Psoas muscle (tissue), 8 donors: ENCODE data around the gene HARBI1. TPM values are rescaled to one million over a fixed set of nuclear protein-coding genes. Genes with fewer than 3 reads are reported as not detected.
A peak's percentile ranks its signal among the peaks of the same experiment; 100 is the strongest.

Experiments
- ATAC-seq, 4 donors: fragments of 200-7000 bp; cut with Tn5 transposase; one replicate each; pipeline ENCODE4 v1.9.1; 2020; ENCODE audit warnings: moderate library complexity in 3 of 4, mild to moderate bottlenecking in 2 of 4
- DNase-seq, 2 donors: peaks; one replicate each; pipeline ENCODE4 v3.0.0-alpha.2; 2020
- H3K27ac ChIP-seq: fragments of 200-600 bp; one replicate; pipeline ENCODE4 v1.8.0; 2022
- H3K27me3 ChIP-seq, 3 donors: fragments of 200-600 bp in 1 of 3; one replicate each; pipeline versions ENCODE4 v1.6.1 to v1.8.0; 2013 to 2022; ENCODE audit warnings: low read length in 2 of 3, mild to moderate bottlenecking in 2 of 3, moderate library complexity in 1 of 3; ENCODE audit not compliant: insufficient read depth in 3 of 3
- H3K36me3 ChIP-seq, 2 donors: fragments of 200-600 bp in 1 of 2; one replicate each; pipeline versions ENCODE4 v1.6.1 to v1.8.0; 2013 to 2022; ENCODE audit warnings: low read depth in 1 of 2, mild to moderate bottlenecking in 1 of 2, moderate library complexity in 1 of 2; ENCODE audit not compliant: insufficient read depth in 1 of 2
- H3K4me1 ChIP-seq: fragments of 200-600 bp; one replicate; pipeline ENCODE4 v1.8.0; 2022
- H3K4me3 ChIP-seq: fragments of 200-600 bp; one replicate; pipeline ENCODE4 v1.8.0; 2022; ENCODE audit warnings: mild to moderate bottlenecking
- H3K9me3 ChIP-seq: fragments of 200-600 bp; one replicate; pipeline ENCODE4 v1.8.0; 2022
- WGBS, 3 donors: extraction: QIAGEN DNeasy Blood & Tissue Kit; methylation state at CpG; one replicate each; pipeline versions ENCODE4 v1.1.6 to v1.1.7; 2013; 5-methylcytosine and 5-hydroxymethylcytosine counted together
- intact Hi-C, 2 donors: fragments of 100-400 bp; cut with DNase I; formaldehyde crosslinking; loops; one replicate each; pipeline versions ENCODE4 v1.11.0 to v1.14.2; 2022
- polyA plus RNA-seq, 3 donors: library from polyadenylated mRNA; stranded (reverse); fragments of 200-250 nt; gene quantifications; one replicate each; pipeline ENCODE4 v1.2.3, GENCODE V29; 2013
- total RNA-seq, 4 donors: library from RNA; stranded (reverse); fragmentation: NEBNext Ultra II Directional in 2 of 4; extraction: Animal tissue kit (Norgen Biotek cat#: 25700) in 2 of 4; gene quantifications; one replicate each; pipeline versions ENCODE4 v1.2.1 to v1.2.4, GENCODE V29; 2021 to 2023
- TF ChIP-seq, protein P1 (sequence below): fragments of 200-600 bp; IDR thresholded peaks from one replicate; pipeline ENCODE4 v1.8.0; 2022; ENCODE audit warnings: antibody characterized with exemption
- donor health status: healthy with polysubstance abuse.
- donor health status: DM: no; HTN: no; CAD: no; lungs with moderate emphysema.
- donor health status: Bipolar disorder and iron deficiency.
- donor health status: healthy.
- donor health status: DM: yes; HTN: yes; CAD: no.
- donor health status: DM: no; HTN: no; CAD: no.
- donor health status: DM: no; HTN: no; CAD: no.
- donor health status: DM: yes; HTN: yes; CAD: no.

The HARBI1 gene
- total and polyA plus RNA-seq, 7 donors: 2.0 to 8.6 (median 3.4) TPM

DNA sequence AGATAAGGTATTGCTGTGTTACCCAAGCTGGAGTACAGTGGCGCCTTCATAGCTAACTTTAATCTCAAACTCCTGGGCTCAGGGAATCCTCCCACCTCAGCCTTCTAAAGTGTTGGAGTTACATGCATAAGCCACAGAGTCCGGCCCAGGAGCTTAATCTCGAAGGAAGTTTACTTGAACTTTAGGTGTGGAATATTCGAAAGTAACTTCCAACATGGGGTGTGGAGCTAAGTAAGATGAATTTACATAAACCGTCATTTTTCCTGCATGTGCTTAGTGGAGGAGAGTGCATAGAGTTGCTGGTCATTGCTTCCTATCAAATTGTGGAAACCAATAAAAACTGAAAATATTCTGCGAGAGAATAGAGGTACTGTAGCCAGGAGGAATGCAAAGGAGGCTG, 1.8 kb upstream of the HARBI1 start:
- no peaks in the 10 kb centered on the region for H3K9me3 ChIP-seq
- H3K27ac ChIP-seq: peak overlapping the region; percentile 97
- intact Hi-C loops: loop anchor here (5.0 to 10.0 kb wide), 4 partner anchors 52 to 227 kb away; partner anchors contain the start of gene CHRM4 (in 2 of the 2)
- H3K4me1 ChIP-seq: peaks cover 23% of the 10 kb centered on the region
- WGBS, 3 donors: 75 to 80% (median 79%) methylated on average over 6 of the region's 6 CpGs
- no peak for DNase-seq
- peak overlapping the region; percentile 83 for H3K4me3 ChIP-seq
- TF ChIP-seq, protein P1, sequence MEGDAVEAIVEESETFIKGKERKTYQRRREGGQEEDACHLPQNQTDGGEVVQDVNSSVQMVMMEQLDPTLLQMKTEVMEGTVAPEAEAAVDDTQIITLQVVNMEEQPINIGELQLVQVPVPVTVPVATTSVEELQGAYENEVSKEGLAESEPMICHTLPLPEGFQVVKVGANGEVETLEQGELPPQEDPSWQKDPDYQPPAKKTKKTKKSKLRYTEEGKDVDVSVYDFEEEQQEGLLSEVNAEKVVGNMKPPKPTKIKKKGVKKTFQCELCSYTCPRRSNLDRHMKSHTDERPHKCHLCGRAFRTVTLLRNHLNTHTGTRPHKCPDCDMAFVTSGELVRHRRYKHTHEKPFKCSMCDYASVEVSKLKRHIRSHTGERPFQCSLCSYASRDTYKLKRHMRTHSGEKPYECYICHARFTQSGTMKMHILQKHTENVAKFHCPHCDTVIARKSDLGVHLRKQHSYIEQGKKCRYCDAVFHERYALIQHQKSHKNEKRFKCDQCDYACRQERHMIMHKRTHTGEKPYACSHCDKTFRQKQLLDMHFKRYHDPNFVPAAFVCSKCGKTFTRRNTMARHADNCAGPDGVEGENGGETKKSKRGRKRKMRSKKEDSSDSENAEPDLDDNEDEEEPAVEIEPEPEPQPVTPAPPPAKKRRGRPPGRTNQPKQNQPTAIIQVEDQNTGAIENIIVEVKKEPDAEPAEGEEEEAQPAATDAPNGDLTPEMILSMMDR: no peak
- H3K27me3 ChIP-seq: no peaks in the 10 kb centered on the region
- H3K36me3 ChIP-seq: peaks cover 2 to 34% of the 10 kb centered on the region in 2 donors
- no peak for ATAC-seq

DNA sequence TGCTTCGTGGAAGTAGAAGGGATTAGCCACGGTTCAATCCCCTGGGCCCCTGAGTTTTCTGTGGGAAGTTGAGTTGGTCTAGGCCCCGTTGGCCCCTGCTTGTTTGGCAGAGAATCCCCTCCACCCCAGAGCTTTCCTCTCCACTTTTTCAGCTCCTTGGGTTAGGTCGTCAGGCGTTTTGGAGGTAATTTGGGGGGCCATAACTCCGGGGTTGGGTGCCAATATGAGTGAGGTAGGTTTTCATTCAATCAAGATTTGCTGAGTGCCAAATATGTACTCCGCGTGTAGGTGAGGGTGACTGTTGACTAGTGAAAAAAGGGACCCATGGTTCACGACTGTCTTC, 916 bp upstream of the HARBI1 start:
- no peaks in the 10 kb centered on the region for H3K27me3 ChIP-seq
- ATAC-seq (no peak), DNase-seq (no peak)
- H3K4me3 ChIP-seq: peak overlapping the region; percentile 83
- H3K4me1 ChIP-seq: peaks cover 23% of the 10 kb centered on the region
- 1 to 2% (median 2%) methylated on average over 9 of the region's 9 CpGs for WGBS, 3 donors
- intact Hi-C loops: loop anchor here (2.0 to 10.0 kb wide), 5 partner anchors 51 to 226 kb away; partner anchors contain the start of gene CHRM4 (in 2 of the 2)
- TF ChIP-seq, protein P1: no peak
- H3K9me3 ChIP-seq: no peaks in the 10 kb centered on the region
- peak overlapping the region; percentile 97 for H3K27ac ChIP-seq
- peaks cover 0 to 29% of the 10 kb centered on the region in 2 donors for H3K36me3 ChIP-seq

DNA sequence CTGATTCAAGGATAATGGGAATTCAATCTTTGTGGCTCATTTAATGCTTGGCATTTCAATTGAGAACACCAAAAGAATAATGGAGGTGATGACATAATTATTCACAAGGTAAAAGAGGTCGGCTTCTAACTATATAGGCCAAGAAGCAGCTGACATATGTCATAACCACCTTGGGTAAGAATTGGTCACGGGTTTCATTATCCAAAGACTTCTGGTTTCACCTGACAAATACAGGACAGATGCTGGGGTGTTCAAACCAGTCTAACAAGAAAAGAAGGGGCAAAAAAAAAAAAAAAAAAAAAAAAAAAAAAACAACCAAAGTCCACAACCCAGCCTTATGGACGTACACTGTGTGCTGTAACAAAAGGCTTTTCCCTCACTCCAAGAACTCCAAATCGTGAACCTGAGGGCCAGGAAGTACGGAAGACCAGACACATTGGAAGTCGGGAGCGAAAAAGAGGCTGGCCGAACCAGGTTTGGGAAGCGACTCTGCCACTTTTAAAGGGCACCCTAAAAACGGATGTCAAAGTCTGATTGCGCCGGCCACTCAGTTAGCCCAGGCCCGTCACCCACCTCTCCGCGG, 385 bp downstream of the HARBI1 start:
- Histone ChIP-seq H3K4me1 (peaks cover 23% of the 10 kb centered on the region), H3K36me3 (peaks cover 0 to 16% of the 10 kb centered on the region in 2 donors), H3K9me3 (no peaks in the 10 kb centered on the region), H3K4me3 (peak overlapping the region; percentile 83), H3K27me3 (no peaks in the 10 kb centered on the region), H3K27ac (peak overlapping the region; percentile 97)
- intact Hi-C loops: loop anchor here (2.0 to 10.0 kb wide), 5 partner anchors 49 to 224 kb away; partner anchors contain the start of gene CHRM4 (in 2 of the 2)
- DNase-seq (no peak), ATAC-seq (peak; percentile 9 to 34 (median 28))
- WGBS, 3 donors: 2 to 3% (median 3%) methylated on average over 15 of the region's 15 CpGs
- TF ChIP-seq, protein P1: no peak

DNA sequence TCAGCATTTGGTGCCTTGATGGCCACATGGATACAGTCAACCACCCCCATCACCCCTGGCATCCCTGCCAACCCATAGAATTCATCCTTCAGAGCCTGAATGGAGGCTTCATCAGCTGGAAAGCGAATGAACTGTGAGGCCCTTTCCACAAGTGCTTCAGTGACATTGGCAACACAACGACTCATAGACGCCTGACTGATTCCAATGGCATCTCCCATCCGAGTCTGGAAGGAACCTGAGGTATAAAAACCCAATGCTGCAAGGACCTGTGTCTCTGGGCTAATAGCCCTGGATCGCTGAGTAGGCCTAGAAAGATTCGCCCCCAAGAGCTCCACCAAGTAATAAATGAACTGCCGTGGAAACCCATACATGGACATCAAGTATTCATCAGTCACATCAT, 1.3 kb downstream of the HARBI1 start:
- H3K27ac ChIP-seq: no peak overlapping the region
- intact Hi-C loops: loop anchor here (2.0 to 10.0 kb wide), 5 partner anchors 48 to 223 kb away; partner anchors contain the start of gene CHRM4 (in 2 of the 2)
- peaks cover 23% of the 10 kb centered on the region for H3K4me1 ChIP-seq
- ATAC-seq (no peak), DNase-seq (no peak)
- peak overlapping the region; percentile 83 for H3K4me3 ChIP-seq
- 92 to 97% (median 95%) methylated on average over 7 of the region's 7 CpGs for WGBS, 3 donors
- no peaks in the 10 kb centered on the region for H3K9me3 ChIP-seq
- TF ChIP-seq, protein P1: no peak
- H3K36me3 ChIP-seq: peaks cover 0 to 7% of the 10 kb centered on the region in 2 donors
- H3K27me3 ChIP-seq: no peaks in the 10 kb centered on the region
